HG02623 (cell line): ENCODE data around the gene ABHD6.
"Not testable (repeated sequence)": the region's sequence is repeated elsewhere in the genome, so short reads cannot be mapped to it uniquely, and the experiment has no call there.

ENCODE experiments used
- ATAC-seq: cut with Tn5 transposase; IDR thresholded peaks from one replicate; pipeline ENCODE4 v1.9.1; 2021; ENCODE audit warnings: moderate library complexity; ENCODE audit not compliant: unreplicated experiment

ABHD6 gene

GRCh38 chr3:58271901-58272501, 34.4 kb downstream of the ABHD6 start:
- ATAC-seq: no peak

GRCh38 chr3:58272891-58273290, 35.3 kb downstream of the ABHD6 start:
- ATAC-seq: no peak

- not testable (repeated sequence) for ATAC-seq
These were observed 35.8 kb downstream of the ABHD6 start for GRCh38 chr3:58273362-58273761.

DNA sequence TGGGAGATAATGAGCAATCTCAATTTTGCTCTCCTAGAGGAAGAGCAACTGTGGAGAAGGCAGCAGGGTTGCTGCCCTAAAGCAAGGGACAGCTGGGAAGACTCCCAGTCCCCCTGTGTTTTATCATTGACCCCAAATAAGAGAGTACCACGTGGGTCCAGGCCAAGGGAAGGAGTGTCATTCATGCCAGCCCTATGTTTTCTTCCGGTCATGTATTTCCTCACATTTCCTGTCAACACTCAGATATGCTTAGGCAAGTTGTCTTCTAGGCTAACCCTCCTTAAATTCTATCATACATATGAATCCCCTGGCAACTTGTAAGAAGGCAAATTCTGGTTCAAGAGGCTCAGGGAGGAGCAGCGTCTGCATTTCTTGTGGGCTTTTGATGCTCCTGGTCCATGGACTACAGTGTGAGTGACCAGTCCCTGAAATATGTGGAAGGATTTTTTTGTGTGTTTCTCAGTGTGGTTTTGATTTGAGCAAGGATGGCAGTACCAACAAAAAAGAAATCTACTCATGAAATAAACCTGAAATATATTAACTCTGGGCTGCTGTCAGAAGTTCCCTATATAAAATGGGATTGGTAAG, 36.5 kb downstream of the ABHD6 start:
- ATAC-seq: no peak

GRCh38 chr3:58281069-58281468, 43.5 kb downstream of the ABHD6 start:
- no peak for ATAC-seq

- no peak for ATAC-seq
These were observed 47.7 kb downstream of the ABHD6 start for GRCh38 chr3:58285334-58285733.

- ATAC-seq: no peak
These were observed 49.8 kb downstream of the ABHD6 start for GRCh38 chr3:58287354-58287753.

DNA sequence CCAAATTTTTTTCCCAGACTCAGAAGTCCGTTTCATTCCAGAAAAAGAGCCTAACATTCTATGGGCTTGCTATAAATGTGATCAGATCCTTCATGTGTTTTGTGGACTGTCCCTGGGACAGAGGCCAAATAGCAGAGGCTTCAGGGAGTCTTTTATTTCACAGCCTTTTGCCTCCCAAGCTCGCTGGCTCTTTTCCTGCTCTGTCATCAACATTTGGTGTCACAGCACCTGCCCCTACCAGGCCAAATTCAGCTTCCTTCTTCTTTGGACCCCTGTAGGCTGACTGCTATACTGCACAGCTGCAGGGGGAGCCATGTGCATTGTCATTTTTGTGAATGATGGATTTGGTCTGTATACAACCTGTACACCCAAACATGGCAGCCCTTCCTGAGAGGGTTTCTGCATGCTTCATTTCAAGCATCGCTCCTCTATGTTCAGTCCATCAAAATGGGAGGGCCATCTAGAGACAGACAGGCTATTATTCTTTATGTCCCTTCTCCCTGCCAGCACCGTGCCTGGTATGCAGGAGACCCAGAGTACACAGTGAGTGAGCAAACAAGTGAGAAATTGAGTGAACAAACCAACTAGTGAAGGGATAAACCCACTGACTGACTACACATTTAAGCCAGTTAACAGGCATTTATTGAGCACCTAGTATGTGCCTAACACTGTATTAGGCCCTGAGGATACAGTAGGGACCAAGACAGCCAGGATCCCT, 50.6 kb downstream of the ABHD6 start:
- ATAC-seq: no peak

DNA sequence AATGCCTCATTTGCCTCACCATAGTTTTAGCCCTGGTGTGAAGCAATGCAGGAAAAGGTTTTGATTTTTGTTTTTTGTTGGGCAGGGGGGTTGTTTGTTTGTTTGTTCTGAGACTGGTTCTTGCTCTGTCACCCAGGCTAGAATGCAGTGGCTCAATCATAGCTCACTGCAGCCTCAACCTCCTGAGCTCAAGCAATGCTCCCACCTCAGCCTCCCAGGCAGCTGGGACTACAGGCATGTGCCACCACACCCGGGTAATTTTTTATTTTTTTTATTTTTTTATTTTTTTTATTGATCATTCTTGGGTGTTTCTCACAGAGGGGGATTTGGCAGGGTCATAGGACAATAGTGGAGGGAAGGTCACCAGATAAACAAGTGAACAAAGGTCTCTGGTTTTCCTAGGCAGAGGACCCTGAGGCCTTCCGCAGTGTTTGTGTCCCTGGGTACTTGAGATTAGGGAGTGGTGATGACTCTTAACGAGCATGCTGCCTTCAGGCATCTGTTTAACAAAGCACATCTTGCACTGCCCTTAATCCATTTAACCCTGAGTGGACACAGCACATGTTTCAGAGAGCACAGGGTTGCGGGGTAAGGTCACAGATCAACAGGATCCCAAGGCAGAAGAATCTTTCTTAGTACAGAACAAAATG, 51.5 kb downstream of the ABHD6 start:
- ATAC-seq: not testable (repeated sequence)

DNA sequence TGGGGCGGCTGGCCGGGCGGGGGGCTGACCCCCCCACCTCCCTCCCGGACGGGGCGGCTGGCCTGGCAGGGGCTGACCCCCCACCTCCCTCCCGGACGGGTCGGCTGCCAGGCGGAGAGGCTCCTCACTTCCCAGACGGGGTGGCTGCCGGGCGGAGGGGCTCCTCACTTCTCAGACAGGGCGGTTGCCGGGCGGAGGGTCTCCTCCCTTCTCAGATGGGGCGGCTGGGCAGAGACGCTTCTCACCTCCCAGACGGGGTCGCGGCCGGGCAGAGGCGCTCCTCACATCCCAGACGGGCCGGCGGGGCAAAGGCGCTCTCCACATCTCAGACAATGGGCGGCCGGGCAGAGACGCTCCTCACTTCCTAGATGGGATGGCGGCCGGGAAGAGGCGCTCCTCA, 52.9 kb downstream of the ABHD6 start:
- not testable (repeated sequence) for ATAC-seq

GRCh38 chr3:58291671-58292338, 54.2 kb downstream of the ABHD6 start:
- no peak for ATAC-seq

- no peak for ATAC-seq
These were observed 55.3 kb downstream of the ABHD6 start for GRCh38 chr3:58292866-58293265.

- no peak for ATAC-seq
These were observed 55.9 kb downstream of the ABHD6 start for GRCh38 chr3:58293516-58293915.

DNA sequence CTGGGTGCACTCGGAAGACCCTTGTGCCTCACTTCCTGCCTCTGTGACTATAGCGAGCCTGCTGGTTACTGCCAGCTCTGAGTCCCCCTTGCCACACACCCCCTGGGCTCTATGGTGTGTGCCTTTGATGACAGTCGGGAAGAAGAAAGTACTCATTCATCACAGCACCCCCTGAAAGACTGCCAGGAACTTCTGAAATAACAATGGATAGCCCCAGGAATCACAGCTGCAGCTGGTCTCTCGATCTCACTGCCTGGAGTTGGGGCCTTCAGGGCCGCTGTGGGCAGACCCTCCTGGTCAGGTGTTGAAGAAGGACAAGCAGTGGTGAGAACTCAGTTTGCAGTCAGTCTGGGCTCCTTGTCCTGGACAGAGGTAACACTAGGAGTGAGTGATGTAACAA, 58.7 kb downstream of the ABHD6 start:
- ATAC-seq: no peak

GRCh38 chr3:58296843-58297242, 59.3 kb downstream of the ABHD6 start:
- no peak for ATAC-seq

GRCh38 chr3:58298190-58298589, 60.6 kb downstream of the ABHD6 start:
- ATAC-seq: no peak

GRCh38 chr3:58299075-58299474, 61.5 kb downstream of the ABHD6 start:
- ATAC-seq: no peak

- no peak for ATAC-seq
These were observed 62.4 kb downstream of the ABHD6 start for GRCh38 chr3:58299839-58300516.

GRCh38 chr3:58305882-58306711, 68.5 kb downstream of the ABHD6 start, which contains the start of the genes HTD2 and RPP14:
Gene HTD2, plus strand, starts transcription at chr3:58306520. Its CDS starts 11,094 bp downstream, at chr3:58317614.
Gene RPP14, plus strand, starts transcription at chr3:58306245. Its CDS starts 4,085 bp downstream, at chr3:58310330.
- ATAC-seq: peak; percentile 84
